ENCODE results near the gene SBNO2. TPM values are rescaled to one million over a fixed set of nuclear protein-coding genes. Genes with fewer than 3 reads are reported as not detected.

Gene SBNO2
- total and polyA plus RNA-seq, 9 of the 15 experiments (the other 6 are each of a cell fraction or from before 2014, with no cell fraction given): 0.01 to 46.2 (median 6.7) TPM

GRCh38 chr19:1058112-1058511 is 116.0 kb downstream of the SBNO2 start:
- no peak overlapping the region for H3K9ac ChIP-seq (ENCODE audit: insufficient read depth in 1 of 2, low read depth in 2 of 2, low read length in 2 of 2)
- H2AFZ ChIP-seq (ENCODE audit: low read depth, low read length): no peak overlapping the region
- ChIA-PET CTCF (ENCODE audit: low intra/inter-chr PET ratio) (no interaction called here), POLR2A (interaction anchor here (0.6 to 1.1 kb wide), 4 partner anchors 10 to 162 kb away, joined by 3 to 4 read pairs (median 4); partner anchors contain the start of gene RNU6-2)
- H3K79me2 ChIP-seq (ENCODE audit: control insufficient read depth, insufficient read depth, low read length): no peaks in the 10 kb centered on the region
- DNase-seq (ENCODE audit: extremely low read depth in 1 of 4, low spot score in 3 of 4) (no peak), FAIRE-seq (no peak), ATAC-seq (no peak)
- peaks cover 76% of the 10 kb centered on the region for H3K36me3 ChIP-seq (ENCODE audit: control insufficient read depth, insufficient read depth, low read length)
- no peak for TF ChIP-seq ARID3B (CRISPR knock-in tag; IDR thresholded peaks at IDR 0.05; ENCODE audit: borderline replicate concordance)
- no peak for TF ChIP-seq FOXK2 (conservative IDR thresholded peaks at IDR 0.05 in 1 of 2, IDR thresholded peaks at IDR 0.05 in 1 of 2; ENCODE audit: low read depth in 2 of 2)
- no peak for TF ChIP-seq JUNB (CRISPR knock-in tag; conservative IDR thresholded peaks at IDR 0.05)
- no peak for TF ChIP-seq BHLHE40 (IDR thresholded peaks at IDR 0.05; ENCODE audit: low read length)
- no peak for TF ChIP-seq ELF4 (CRISPR knock-in tag; IDR thresholded peaks at IDR 0.05)
- TF ChIP-seq ZNF764 (CRISPR knock-in tag; IDR thresholded peaks at IDR 0.05; ENCODE audit: low read depth): no peak
- TF ChIP-seq ZNF609 (CRISPR knock-in tag; IDR thresholded peaks at IDR 0.05; ENCODE audit: borderline replicate concordance): no peak
- TF ChIP-seq ASH1L (IDR thresholded peaks at IDR 0.05; ENCODE audit: borderline replicate concordance, low read depth, partially characterized antibody): no peak
- no peak for TF ChIP-seq CBFA2T2 (conservative IDR thresholded peaks at IDR 0.05)
- no peak for TF ChIP-seq FOXJ3 (CRISPR knock-in tag; IDR thresholded peaks at IDR 0.05)
- TF ChIP-seq NR4A1 (CRISPR knock-in tag; IDR thresholded peaks at IDR 0.05): no peak
- TF ChIP-seq NR4A1 (tag; IDR thresholded peaks at IDR 0.05): no peak
- TF ChIP-seq WHSC1 (IDR thresholded peaks at IDR 0.05; ENCODE audit: low read length): no peak
- no peak for TF ChIP-seq ELK1 (CRISPR knock-in tag; IDR thresholded peaks at IDR 0.05)
- H3K27me3 ChIP-seq (ENCODE audit: control insufficient read depth in 2 of 2, insufficient read depth in 2 of 2, low read length in 2 of 2): no peaks in the 10 kb centered on the region
- no TSS peak for BruUV-seq (replicated peaks)
- no peak overlapping the region for H3K4me3 ChIP-seq
- intact Hi-C loops (cut with micrococcal nuclease) (no loop called here), in situ Hi-C loops (cut with MboI) (no loop called here)
- peaks cover 0 to 41% of the 10 kb centered on the region in 2 experiments; a peak in 2 of 5 replicates for H3K4me1 ChIP-seq (replicated peaks in 1 of 2; ENCODE audit: control insufficient read depth in 2 of 2, insufficient read depth in 2 of 2, low read length in 2 of 2)
- no peak overlapping the region for H3K4me2 ChIP-seq (ENCODE audit: insufficient read depth, low read length)
- no peaks in the 10 kb centered on the region for H3K9me1 ChIP-seq (ENCODE audit: control insufficient read depth, insufficient read depth, low read length)
- WGBS (ENCODE audit: insufficient coverage, low coverage, missing lambda C conversion rate): 77% methylated on average over 4 of the region's 5 CpGs
- no peak overlapping the region for H3K27ac ChIP-seq (ENCODE audit: extremely low read depth, low read depth, low read length)
- no peaks in the 10 kb centered on the region for H3K9me3 ChIP-seq (replicated peaks; ENCODE audit: control insufficient read depth, insufficient read depth, low read depth, low read length)
- H4K20me1 ChIP-seq (replicated peaks; ENCODE audit: control insufficient read depth, insufficient read depth, low read length): 0 out of 2 replicates have a peak, but pooled peaks cover 4% of the 10 kb centered on the region
